HAP-1 (cell line): ENCODE results near the gene NMT1.
A peak's percentile ranks its signal among the peaks of the same experiment; 100 is the strongest.

Source experiments
- DNase-seq, 2 experiments: peaks; one replicate each; pipeline ENCODE4 v3.0.0-alpha.2; 2016 to 2020; ENCODE audit warnings: low spot score in 2 of 2
- H3K27me3 ChIP-seq: fragments of 250-450 bp; sonication (Bioruptor Pico); 2 replicates; pipeline ENCODE4 v1.5.1; 2020; ENCODE audit warnings: low read depth, mild to moderate bottlenecking, moderate library complexity
- H3K36me3 ChIP-seq: fragments of 250-450 bp; sonication (Bioruptor Pico); replicated peaks from 2 replicates; pipeline ENCODE4 v1.5.1; 2020; ENCODE audit warnings: mild to moderate bottlenecking
- H3K4me1 ChIP-seq: fragments of 250-450 bp; sonication (Bioruptor Pico); 2 replicates; pipeline ENCODE4 v1.5.1; 2020; ENCODE audit warnings: mild to moderate bottlenecking
- H3K4me3 ChIP-seq: fragments of 250-450 bp; sonication (Bioruptor Pico); 2 replicates; pipeline ENCODE4 v1.5.1; 2020; ENCODE audit warnings: mild to moderate bottlenecking, moderate library complexity
- H3K9me3 ChIP-seq: fragments of 250-450 bp; sonication (Bioruptor Pico); 2 replicates; pipeline ENCODE4 v1.5.1; 2020; ENCODE audit warnings: mild to moderate bottlenecking, moderate library complexity
- in situ Hi-C: fragments of 300-500 bp; cut with MboI; formaldehyde crosslinking; loops from 3 replicates; pipeline ENCODE4 v1.14.3; 2020; ENCODE audit warnings: low sequenced_read_pairs, inconsistent platforms, mixed read lengths

The NMT1 gene

GRCh38 chr17:45077643-45078042 is 16.5 kb downstream of the NMT1 start:
- H3K4me3 ChIP-seq = no peak overlapping the region
- H3K36me3 ChIP-seq = peaks cover 58% of the 10 kb centered on the region
- no peak for DNase-seq
- peaks cover 5% of the 10 kb centered on the region; the same call in 1 of the 2 replicates for H3K4me1 ChIP-seq
- in situ Hi-C loops = loop anchor here (10.0 kb wide), 1 partner anchor 47 kb away; no protein-coding TSS in a partner anchor
- H3K27me3 ChIP-seq = no peaks in the 10 kb centered on the region
- no peaks in the 10 kb centered on the region for H3K9me3 ChIP-seq

DNA sequence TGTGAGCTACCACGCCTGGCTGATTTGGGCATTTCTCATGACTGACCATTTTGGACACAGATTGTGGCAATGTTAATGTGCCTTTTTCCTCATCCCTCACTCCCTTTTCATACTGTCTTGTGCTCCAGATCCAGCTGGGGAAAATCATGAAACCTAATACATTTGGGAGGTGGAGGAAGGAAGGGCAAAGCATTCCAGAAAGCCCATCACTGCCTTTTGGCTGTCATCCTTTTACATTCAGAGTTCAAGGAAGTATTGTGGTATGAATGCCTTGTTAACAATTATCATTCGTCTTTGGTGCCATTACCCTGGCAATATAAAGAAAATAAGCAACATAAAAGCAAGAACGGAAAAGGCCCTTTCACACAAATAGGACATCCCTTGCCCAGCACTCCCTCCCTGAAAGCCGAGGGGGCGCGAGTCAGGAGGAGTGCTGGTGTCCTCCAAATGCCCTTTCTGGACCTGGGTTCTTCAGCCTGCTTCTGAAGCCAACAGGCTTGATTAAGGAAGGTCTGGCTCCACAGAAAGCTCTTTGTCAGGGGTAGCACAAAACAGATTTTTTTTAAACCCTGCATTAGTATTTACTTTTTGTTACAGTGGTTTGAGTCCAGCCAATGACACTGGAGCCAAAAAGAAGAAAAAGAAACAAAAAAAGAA is 20.1 kb downstream of the NMT1 start:
- no peaks in the 10 kb centered on the region for H3K4me1 ChIP-seq
- in situ Hi-C loops = no loop called here
- H3K9me3 ChIP-seq = no peaks in the 10 kb centered on the region
- H3K27me3 ChIP-seq = no peaks in the 10 kb centered on the region
- DNase-seq = no peak
- H3K36me3 ChIP-seq = peaks cover 60% of the 10 kb centered on the region
- H3K4me3 ChIP-seq = no peak overlapping the region

- DNase-seq = no peak
- H3K27me3 ChIP-seq = no peaks in the 10 kb centered on the region
- H3K4me3 ChIP-seq = no peak overlapping the region
- no peaks in the 10 kb centered on the region for H3K9me3 ChIP-seq
- in situ Hi-C loops = no loop called here
- no peaks in the 10 kb centered on the region for H3K4me1 ChIP-seq
- peaks cover 83% of the 10 kb centered on the region for H3K36me3 ChIP-seq
Observed at GRCh38 chr17:45086391-45086790, 25.3 kb downstream of the NMT1 start.

GRCh38 chr17:45086865-45087503 is 25.9 kb downstream of the NMT1 start:
- Histone ChIP-seq H3K4me1 (no peaks in the 10 kb centered on the region), H3K27me3 (no peaks in the 10 kb centered on the region), H3K36me3 (peaks cover 82% of the 10 kb centered on the region), H3K9me3 (no peaks in the 10 kb centered on the region), H3K4me3 (no peak overlapping the region)
- in situ Hi-C loops = no loop called here
- DNase-seq = no peak

DNA sequence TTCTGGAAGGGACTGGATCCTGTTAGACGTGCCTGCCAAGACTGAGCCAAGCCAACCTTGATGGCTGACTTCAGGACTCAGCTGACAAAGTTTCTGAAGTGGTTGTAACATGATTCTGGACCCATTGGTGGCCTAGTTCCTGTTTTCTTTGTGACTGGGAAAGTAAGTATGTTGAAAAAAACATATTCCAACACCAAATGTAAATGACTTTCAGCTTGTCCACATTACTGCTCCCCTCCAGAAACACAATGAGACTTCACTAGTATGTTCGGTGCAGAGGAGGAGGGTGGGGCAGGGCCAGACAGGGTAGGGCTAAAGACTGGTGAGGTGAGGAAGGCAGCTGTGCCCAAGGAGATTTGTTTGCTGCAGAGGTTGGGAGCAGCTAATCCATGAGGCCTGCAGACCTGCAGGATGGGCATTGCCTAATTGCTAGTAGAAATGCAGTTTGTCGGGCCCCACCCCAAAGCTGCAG is 26.4 kb downstream of the NMT1 start:
- in situ Hi-C loops = no loop called here
- no peak overlapping the region for H3K4me3 ChIP-seq
- no peaks in the 10 kb centered on the region for H3K4me1 ChIP-seq
- no peaks in the 10 kb centered on the region for H3K9me3 ChIP-seq
- no peaks in the 10 kb centered on the region for H3K27me3 ChIP-seq
- DNase-seq = no peak
- H3K36me3 ChIP-seq = peaks cover 78% of the 10 kb centered on the region

- H3K36me3 ChIP-seq = peaks cover 75% of the 10 kb centered on the region
- DNase-seq = no peak
Observed at GRCh38 chr17:45087978-45088377, 26.9 kb downstream of the NMT1 start.

DNA sequence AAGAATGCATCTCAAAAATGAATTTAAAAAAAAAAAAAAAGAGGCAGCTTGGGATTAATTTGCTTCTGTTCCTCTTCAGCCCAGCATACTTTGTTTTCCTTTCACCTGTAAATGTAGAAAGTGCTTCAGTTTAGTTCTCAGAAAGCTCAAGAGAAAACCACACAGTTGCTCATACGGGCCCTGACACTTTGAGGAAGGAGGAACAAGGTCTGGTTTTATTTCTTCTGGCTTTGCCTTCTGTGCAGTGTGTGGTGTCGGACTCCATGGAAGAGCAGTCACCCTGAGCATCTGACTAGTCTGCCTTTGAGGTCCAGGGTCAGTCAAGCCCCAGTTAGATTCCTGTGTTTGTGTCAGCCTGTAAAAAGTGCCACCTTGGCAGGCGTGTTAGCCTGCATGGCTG is 27.6 kb downstream of the NMT1 start:
- in situ Hi-C loops = no loop called here
- no peak for DNase-seq
- Histone ChIP-seq H3K4me3 (no peak overlapping the region), H3K9me3 (no peaks in the 10 kb centered on the region), H3K36me3 (peaks cover 77% of the 10 kb centered on the region), H3K27me3 (no peaks in the 10 kb centered on the region), H3K4me1 (no peaks in the 10 kb centered on the region)

More at GRCh38 chr17:45087978-45088377, 26.9 kb downstream of the NMT1 start:
- in situ Hi-C loops = no loop called here
- H3K4me1 ChIP-seq = no peaks in the 10 kb centered on the region
- no peaks in the 10 kb centered on the region for H3K9me3 ChIP-seq
- no peak overlapping the region for H3K4me3 ChIP-seq
- no peaks in the 10 kb centered on the region for H3K27me3 ChIP-seq

- Histone ChIP-seq H3K4me3 (no peak overlapping the region), H3K9me3 (no peaks in the 10 kb centered on the region), H3K27me3 (no peaks in the 10 kb centered on the region), H3K4me1 (no peaks in the 10 kb centered on the region), H3K36me3 (peaks cover 82% of the 10 kb centered on the region)
- no peak for DNase-seq
- in situ Hi-C loops = no loop called here
Observed at GRCh38 chr17:45090711-45091110, 29.6 kb downstream of the NMT1 start.

- no peak for DNase-seq
- no peaks in the 10 kb centered on the region for H3K27me3 ChIP-seq
- H3K36me3 ChIP-seq = peaks cover 86% of the 10 kb centered on the region
- H3K4me3 ChIP-seq = no peak overlapping the region
- H3K4me1 ChIP-seq = no peaks in the 10 kb centered on the region
- H3K9me3 ChIP-seq = no peaks in the 10 kb centered on the region
- in situ Hi-C loops = no loop called here
Observed at GRCh38 chr17:45091778-45092425, 30.8 kb downstream of the NMT1 start.

GRCh38 chr17:45092911-45093430 is 31.9 kb downstream of the NMT1 start:
- peaks cover 86% of the 10 kb centered on the region for H3K36me3 ChIP-seq
- H3K4me3 ChIP-seq = no peak overlapping the region
- in situ Hi-C loops = no loop called here
- no peaks in the 10 kb centered on the region for H3K4me1 ChIP-seq
- DNase-seq = no peak
- H3K9me3 ChIP-seq = no peaks in the 10 kb centered on the region
- no peaks in the 10 kb centered on the region for H3K27me3 ChIP-seq

DNA sequence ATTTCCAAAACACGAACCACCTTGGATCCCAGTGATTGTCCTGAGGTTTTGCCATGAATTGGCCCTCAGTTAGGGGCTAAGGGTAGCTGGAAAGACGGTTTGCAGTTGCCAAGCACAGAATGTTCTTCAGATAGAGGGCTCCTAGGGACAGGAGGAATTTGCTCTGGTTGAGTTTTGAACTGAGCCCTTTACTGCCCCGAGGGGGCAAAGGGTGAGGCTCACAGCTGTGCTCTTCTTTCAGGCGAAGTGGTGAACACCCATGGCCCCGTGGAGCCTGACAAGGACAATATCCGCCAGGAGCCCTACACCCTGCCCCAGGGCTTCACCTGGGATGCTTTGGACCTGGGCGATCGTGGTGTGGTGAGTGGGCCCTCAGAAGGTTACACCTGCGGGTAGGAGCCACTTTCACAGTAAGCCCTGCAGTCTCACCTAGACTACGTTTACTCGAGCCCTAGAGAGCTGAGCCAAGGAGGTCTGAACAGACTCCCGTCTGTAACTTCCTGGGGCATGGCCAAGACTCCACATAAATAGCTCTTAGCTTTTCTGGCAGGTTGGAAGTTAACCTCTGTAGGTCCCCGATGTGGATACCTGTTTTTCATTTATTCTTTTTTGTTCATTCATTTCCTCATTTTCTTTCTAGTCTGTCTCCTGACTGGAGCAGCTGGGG is 32.5 kb downstream of the NMT1 start:
- no peaks in the 10 kb centered on the region for H3K9me3 ChIP-seq
- no peak overlapping the region for H3K4me3 ChIP-seq
- in situ Hi-C loops = no loop called here
- H3K27me3 ChIP-seq = no peaks in the 10 kb centered on the region
- H3K4me1 ChIP-seq = no peaks in the 10 kb centered on the region
- H3K36me3 ChIP-seq = peaks cover 87% of the 10 kb centered on the region
- DNase-seq = no peak

GRCh38 chr17:45096141-45096540 is 35.0 kb downstream of the NMT1 start:
- H3K4me3 ChIP-seq = no peak overlapping the region
- H3K4me1 ChIP-seq = no peaks in the 10 kb centered on the region
- H3K27me3 ChIP-seq = no peaks in the 10 kb centered on the region
- in situ Hi-C loops = no loop called here
- DNase-seq = peak in 1 of 2 experiments; percentile 10
- no peaks in the 10 kb centered on the region for H3K9me3 ChIP-seq
- H3K36me3 ChIP-seq = peaks cover 82% of the 10 kb centered on the region

- DNase-seq = no peak
- Histone ChIP-seq H3K27me3 (no peaks in the 10 kb centered on the region), H3K4me1 (no peaks in the 10 kb centered on the region), H3K36me3 (peaks cover 82% of the 10 kb centered on the region), H3K9me3 (no peaks in the 10 kb centered on the region), H3K4me3 (no peak overlapping the region)
- in situ Hi-C loops = no loop called here
Observed at GRCh38 chr17:45096926-45097325, 35.8 kb downstream of the NMT1 start.
